Measurements from ENCODE around the gene ADGRL2. TPM values are rescaled to one million over a fixed set of nuclear protein-coding genes. Genes with fewer than 3 reads are reported as not detected.

Gene ADGRL2
- polyA plus RNA-seq (2011; rRNA removed) (22.7 and 24.8 TPM in 2 replicates), polyA minus RNA-seq (2011; rRNA and poly(A)+ RNA removed) (30.4 and 35.0 TPM in 2 replicates)

DNA sequence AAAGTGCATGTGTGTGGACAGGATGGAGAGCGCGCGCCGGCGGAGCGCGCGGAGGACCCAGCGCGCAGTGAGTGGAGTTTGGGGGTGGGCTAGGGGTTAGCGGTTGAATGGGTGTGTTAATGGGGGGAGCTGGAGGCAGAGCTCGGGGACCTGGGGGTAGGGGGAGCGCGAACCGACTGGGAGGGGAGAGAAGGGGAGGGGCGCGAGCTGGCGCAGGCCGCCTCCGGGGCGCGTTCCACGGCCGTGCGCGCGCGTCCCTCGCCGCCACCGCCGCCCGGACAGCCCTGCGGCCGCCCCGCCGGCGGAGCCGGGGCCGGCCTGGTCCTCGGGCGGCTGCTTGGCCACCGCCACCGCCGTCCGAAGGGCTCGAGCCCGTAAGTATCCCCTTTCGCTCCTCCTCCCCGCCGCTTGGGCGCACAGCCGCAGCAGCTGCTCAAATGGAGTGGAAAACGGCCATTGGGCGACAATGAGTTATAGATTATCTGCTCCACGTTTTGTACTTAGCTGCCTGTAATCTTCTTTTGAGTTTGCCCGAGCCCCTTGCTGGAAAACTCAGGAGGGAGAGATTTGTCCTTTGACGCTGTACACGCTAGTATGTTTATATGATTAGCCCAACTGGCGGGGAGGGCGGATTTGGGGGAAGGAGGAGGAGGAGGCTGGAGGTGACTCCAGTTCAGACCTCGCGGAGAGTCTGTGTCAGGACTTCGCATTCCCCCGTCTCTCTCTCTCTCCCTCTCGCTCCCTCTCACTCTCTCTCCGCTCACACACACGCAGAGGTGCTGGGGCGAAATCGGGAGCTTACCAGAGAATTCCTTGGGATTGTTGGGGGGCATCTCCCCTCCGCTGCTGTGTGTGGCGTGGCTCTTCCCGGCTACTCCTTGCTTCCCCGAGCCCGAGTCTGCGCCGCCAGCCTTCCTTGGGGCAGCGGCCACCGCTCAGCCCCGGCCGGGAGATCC lies at the start of gene ADGRL2:
Gene ADGRL2 (plus strand): TSS at position 240 of the 956 bp plus-strand sequence. CDS start 36,051 bp downstream, outside the sequence.
- H3K27me3 ChIP-seq (ENCODE audit: control insufficient read depth, insufficient read depth, low read length), result peaks cover 4% of the 10 kb centered on the region
- TF ChIP-seq, protein P1, sequence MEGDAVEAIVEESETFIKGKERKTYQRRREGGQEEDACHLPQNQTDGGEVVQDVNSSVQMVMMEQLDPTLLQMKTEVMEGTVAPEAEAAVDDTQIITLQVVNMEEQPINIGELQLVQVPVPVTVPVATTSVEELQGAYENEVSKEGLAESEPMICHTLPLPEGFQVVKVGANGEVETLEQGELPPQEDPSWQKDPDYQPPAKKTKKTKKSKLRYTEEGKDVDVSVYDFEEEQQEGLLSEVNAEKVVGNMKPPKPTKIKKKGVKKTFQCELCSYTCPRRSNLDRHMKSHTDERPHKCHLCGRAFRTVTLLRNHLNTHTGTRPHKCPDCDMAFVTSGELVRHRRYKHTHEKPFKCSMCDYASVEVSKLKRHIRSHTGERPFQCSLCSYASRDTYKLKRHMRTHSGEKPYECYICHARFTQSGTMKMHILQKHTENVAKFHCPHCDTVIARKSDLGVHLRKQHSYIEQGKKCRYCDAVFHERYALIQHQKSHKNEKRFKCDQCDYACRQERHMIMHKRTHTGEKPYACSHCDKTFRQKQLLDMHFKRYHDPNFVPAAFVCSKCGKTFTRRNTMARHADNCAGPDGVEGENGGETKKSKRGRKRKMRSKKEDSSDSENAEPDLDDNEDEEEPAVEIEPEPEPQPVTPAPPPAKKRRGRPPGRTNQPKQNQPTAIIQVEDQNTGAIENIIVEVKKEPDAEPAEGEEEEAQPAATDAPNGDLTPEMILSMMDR (IDR thresholded peaks at IDR 0.05; ENCODE audit: low read depth, low read length), result no peak
- peak within 1 kb of the TSS; percentile 75 for H3K4me3 ChIP-seq (ENCODE audit: low read depth, low read length)
- CTCF ChIA-PET, result interaction anchor here (1.3 to 3.8 kb wide), 3 partner anchors 18 to 495 kb away, joined by 4 to 18 read pairs (median 6); no protein-coding TSS in a partner anchor
- POLR2A ChIA-PET, result interaction anchor here (1.4 kb wide), 1 partner anchor 217 kb away, joined by 3 read pairs; no protein-coding TSS in a partner anchor
- no peaks in the 10 kb centered on the region; the same call in 1 of the 2 replicates for H3K9me3 ChIP-seq (ENCODE audit: control insufficient read depth, insufficient read depth, low read length)
- DNase-seq (ENCODE audit: low read depth, low spot score), result peak; percentile 66
- H3K27ac ChIP-seq (ENCODE audit: low read depth, low read length), result peak within 1 kb of the TSS; percentile 68

DNA sequence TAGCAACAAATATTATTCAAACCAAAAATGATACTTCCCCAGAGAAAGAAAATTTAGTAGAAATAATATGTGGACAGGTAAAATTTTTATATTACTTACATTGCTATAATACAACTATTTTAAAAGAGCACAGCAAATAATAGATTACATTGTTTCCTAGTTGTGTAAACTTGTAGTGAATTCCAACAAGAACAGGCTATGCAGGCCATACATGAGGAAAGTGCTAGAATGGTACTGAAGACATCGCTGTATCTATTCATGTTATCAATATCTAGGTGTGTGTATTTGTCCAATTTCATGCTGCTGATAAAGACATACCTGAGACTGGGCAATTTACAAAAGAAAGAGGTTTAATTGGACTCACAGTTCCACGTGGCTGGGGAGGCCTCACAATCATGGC lies 47.9 kb upstream of the ADGRL2 start:
- DNase-seq (ENCODE audit: low read depth, low spot score), result no peak
- H3K4me3 ChIP-seq (ENCODE audit: low read depth, low read length), result no peak overlapping the region
- no peaks in the 10 kb centered on the region for H3K27me3 ChIP-seq (ENCODE audit: control insufficient read depth, insufficient read depth, low read length)
- H3K27ac ChIP-seq (ENCODE audit: low read depth, low read length), result no peak overlapping the region
- TF ChIP-seq, protein P1 (IDR thresholded peaks at IDR 0.05; ENCODE audit: low read depth, low read length), result no peak
- no peaks in the 10 kb centered on the region for H3K9me3 ChIP-seq (ENCODE audit: control insufficient read depth, insufficient read depth, low read length)
- CTCF ChIA-PET, result interaction anchor here (0.6 kb wide), 1 partner anchor 10 kb away, joined by 3 read pairs; no protein-coding TSS in a partner anchor
- POLR2A ChIA-PET, result no interaction called here

DNA sequence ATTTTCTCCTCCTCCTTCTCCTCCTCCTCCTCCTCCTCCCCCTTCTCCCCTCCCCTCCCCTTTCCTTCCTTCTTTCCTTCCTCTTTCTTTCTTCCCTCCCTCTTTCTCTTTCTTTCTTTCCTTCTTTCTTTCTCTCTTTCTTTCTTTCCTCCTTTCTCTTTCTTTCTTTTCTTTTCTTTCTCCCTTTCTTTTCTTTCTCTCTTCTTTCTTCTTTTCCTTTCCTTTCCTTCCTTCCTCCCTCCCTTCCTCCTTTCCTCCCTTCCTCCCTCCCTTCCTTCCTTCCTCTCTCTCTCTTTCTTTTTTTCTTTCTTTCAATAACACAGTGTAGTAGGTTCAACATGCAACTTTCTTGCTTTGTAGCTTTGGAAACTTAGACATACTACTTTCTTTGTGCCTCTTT lies 46.3 kb upstream of the ADGRL2 start:
- POLR2A ChIA-PET, result no interaction called here
- TF ChIP-seq, protein P1 (IDR thresholded peaks at IDR 0.05; ENCODE audit: low read depth, low read length), result no peak
- H3K27me3 ChIP-seq (ENCODE audit: control insufficient read depth, insufficient read depth, low read length), result no peaks in the 10 kb centered on the region

DNA sequence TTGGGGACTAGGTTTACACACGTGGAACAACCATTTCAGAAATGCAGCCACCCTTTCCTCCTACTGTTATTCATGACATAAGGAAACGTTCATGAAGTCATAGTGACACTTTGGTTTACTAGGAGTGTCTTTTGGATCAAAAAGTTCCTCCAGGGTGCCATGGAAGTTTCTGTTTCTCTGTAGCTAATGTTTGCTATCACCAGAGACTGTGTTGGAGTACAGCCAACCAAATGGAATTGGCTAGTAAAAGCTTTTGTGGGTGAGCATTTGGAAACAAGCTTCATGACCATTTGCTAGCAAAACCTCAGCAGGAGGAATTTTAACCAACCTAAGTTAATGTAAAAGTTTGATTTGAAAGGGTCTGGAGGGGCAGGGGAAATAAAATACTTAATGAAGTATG lies 43.9 kb upstream of the ADGRL2 start:
- ChIA-PET POLR2A (no interaction called here), CTCF (interaction anchor here (8.8 kb wide), 1 partner anchor 207 kb away, joined by 89 read pairs; no protein-coding TSS in a partner anchor)
- TF ChIP-seq, protein P1 (IDR thresholded peaks at IDR 0.05; ENCODE audit: low read depth, low read length), result no peak
- no peak for DNase-seq (ENCODE audit: low read depth, low spot score)
- no peaks in the 10 kb centered on the region for H3K27me3 ChIP-seq (ENCODE audit: control insufficient read depth, insufficient read depth, low read length)
- no peak overlapping the region for H3K4me3 ChIP-seq (ENCODE audit: low read depth, low read length)
- H3K27ac ChIP-seq (ENCODE audit: low read depth, low read length), result no peak overlapping the region
- H3K9me3 ChIP-seq (ENCODE audit: control insufficient read depth, insufficient read depth, low read length), result no peaks in the 10 kb centered on the region

More for the DNA sequence above, 46.3 kb upstream of the ADGRL2 start:
- Histone ChIP-seq H3K4me3 (ENCODE audit: low read depth, low read length) (no peak overlapping the region), H3K9me3 (ENCODE audit: control insufficient read depth, insufficient read depth, low read length) (no peaks in the 10 kb centered on the region), H3K27ac (ENCODE audit: low read depth, low read length) (no peak overlapping the region)
- CTCF ChIA-PET, result interaction anchor here (0.6 kb wide), 1 partner anchor 204 kb away, joined by 4 read pairs; no protein-coding TSS in a partner anchor
- DNase-seq (ENCODE audit: low read depth, low spot score), result no peak

Data from AG04450 (cell line).